ENCODE data around the gene ST3GAL5.

DNA sequence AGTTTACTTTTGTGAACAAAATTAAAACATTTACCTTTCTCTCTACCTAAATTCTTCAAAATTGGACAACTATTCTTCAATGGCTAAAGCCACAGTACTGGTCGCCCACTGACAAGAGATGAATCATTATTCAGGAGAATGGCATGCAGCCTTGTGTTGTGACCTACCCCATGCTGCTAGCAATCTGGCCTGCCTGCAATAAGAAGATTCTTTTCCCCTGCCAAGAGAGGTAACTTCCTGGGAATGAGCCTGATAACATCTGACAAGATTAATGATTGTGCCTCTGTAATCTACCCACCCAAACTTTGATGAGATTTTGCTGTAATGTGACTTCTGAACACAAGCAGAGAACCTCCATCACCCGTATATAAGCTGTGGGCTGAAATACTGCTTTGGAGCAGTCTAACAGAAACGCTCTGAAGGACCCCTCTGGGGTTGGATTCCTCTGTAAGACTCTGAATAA is 47.0 kb upstream of the ST3GAL5 start:
- TF ChIP-seq CTCF (IDR thresholded peaks at IDR 0.05; ENCODE audit: insufficient read depth, low read depth, low read length) (no peak), EZH2 (IDR thresholded peaks at IDR 0.05; ENCODE audit: insufficient read depth, low read length) (no peak)

All from astrocyte (in vitro differentiated cells and primary cell).